OCI-LY7 (cell line): ENCODE results near the gene NPLOC4. TPM values are rescaled to one million over a fixed set of nuclear protein-coding genes. Genes with fewer than 3 reads are reported as not detected.

Experiments
- BruUV-seq: library from RNA; stranded (reverse); fragments of 400-500 nt; replicated peaks from 2 replicates; lab custom pipeline; 2021; lab: Mats Ljungman, UMichigan
- CTCF ChIA-PET: fragments of 300-600 bp; sonication (Branson Sonifier 250); formaldehyde crosslinking; loops from one replicate; lab custom pipeline; 2022; ENCODE audit warnings: antibody characterized with exemption; ENCODE audit not compliant: unreplicated experiment; lab: Charles Lee
- POLR2A ChIA-PET: fragments of 300-600 bp; sonication (Branson Sonifier 250); formaldehyde crosslinking; loops from one replicate; lab custom pipeline; 2022; ENCODE audit warnings: antibody characterized with exemption; lab: Charles Lee
- DNase-seq: peaks from one replicate; pipeline ENCODE4 v3.0.0-alpha.2; 2015; ENCODE audit warnings: low spot score
- H2AFZ ChIP-seq: fragments of 200-600 bp; sonication (generic), shearing (Covaris generic); 2 replicates; pipeline ENCODE4 v1.6.1; 2014; ENCODE audit warnings: mild to moderate bottlenecking, antibody characterized with exemption, low read length, moderate library complexity
- H3K27ac ChIP-seq: fragments of 200-600 bp; sonication (generic); 2 replicates; pipeline ENCODE4 v1.5.1; 2014; ENCODE audit warnings: mixed run types, low read depth, mild to moderate bottlenecking, moderate library complexity, low read length, inconsistent platforms; ENCODE audit not compliant: poor library complexity, severe bottlenecking
- H3K36me3 ChIP-seq: fragments of 200-600 bp; sonication (generic); 2 replicates; pipeline ENCODE4 v1.6.1; 2014; ENCODE audit warnings: mild to moderate bottlenecking, antibody characterized with exemption, low read length, moderate library complexity, mixed read lengths; ENCODE audit not compliant: insufficient read depth
- H3K4me1 ChIP-seq: fragments of 200-600 bp; sonication (generic); 2 replicates; pipeline ENCODE4 v1.5.1; 2014; ENCODE audit warnings: mild to moderate bottlenecking, low read length; ENCODE audit not compliant: insufficient read depth, poor library complexity, severe bottlenecking
- H3K4me2 ChIP-seq: fragments of 200-600 bp; sonication (generic); 2 replicates; pipeline ENCODE4 v1.6.1; 2014; ENCODE audit warnings: mild to moderate bottlenecking, low read length
- H3K4me3 ChIP-seq: fragments of 200-600 bp; sonication (generic); 2 replicates; pipeline ENCODE4 v1.5.1; 2014; ENCODE audit warnings: mild to moderate bottlenecking, low read depth, low read length; ENCODE audit not compliant: poor library complexity, severe bottlenecking
- H3K79me2 ChIP-seq: fragments of 200-600 bp; sonication (generic); 2 replicates; pipeline ENCODE4 v1.6.1; 2016; ENCODE audit warnings: low read depth, mild to moderate bottlenecking, low read length, moderate library complexity, mixed read lengths; ENCODE audit not compliant: insufficient read depth
- H3K9me2 ChIP-seq: fragments of 200-600 bp; sonication (generic); 2 replicates; pipeline ENCODE4 v1.6.1; 2016; ENCODE audit warnings: mild to moderate bottlenecking, low read length, mixed read lengths; ENCODE audit not compliant: insufficient read depth
- H3K9me3 ChIP-seq: fragments of 200-600 bp; sonication (generic); 2 replicates; pipeline ENCODE4 v1.6.1; 2014; ENCODE audit warnings: mild to moderate bottlenecking, mixed run types, low read length, mixed read lengths
- H4K20me1 ChIP-seq: fragments of 200-600 bp; sonication (generic); 2 replicates; pipeline ENCODE4 v1.6.1; 2014; ENCODE audit warnings: mild to moderate bottlenecking, antibody characterized with exemption, low read length, moderate library complexity, mixed read lengths; ENCODE audit not compliant: insufficient read depth
- CTCF ChIP-seq: fragments of 200-600 bp; sonication (generic); conservative IDR thresholded peaks from 2 replicates; pipeline ENCODE4 v1.5.1; 2014; ENCODE audit warnings: mild to moderate bottlenecking, antibody characterized with exemption, low read length, moderate library complexity, mixed read lengths
- EZH2phosphoT487 ChIP-seq: fragments of 200-600 bp; sonication (generic); IDR thresholded peaks from 2 replicates; pipeline ENCODE4 v1.6.1; 2018; ENCODE audit warnings: low read depth, borderline replicate concordance, mild to moderate bottlenecking, mixed run types, antibody characterized with exemption, low read length, moderate library complexity, mixed read lengths
- intact Hi-C: fragments of 100-400 bp; cut with micrococcal nuclease; formaldehyde crosslinking; loops from one replicate; pipeline ENCODE4 v1.10.0; 2022; ENCODE audit not compliant: unreplicated experiment
- total RNA-seq, 2 experiments: library from RNA; depleted of rRNA in 1 of 2; stranded (reverse); fragments of >200 nt in 1 of 2; shearing (Covaris generic) in 1 of 2; gene quantifications; 2 replicates each; pipeline ENCODE4 v1.2.3, GENCODE V29; 2014 to 2022

NPLOC4 gene
- total RNA-seq, 2 experiments from 2014 or later = 69.6 to 118 TPM

GRCh38 chr17:81549031-81549557, 87.8 kb downstream of the NPLOC4 start:
- no peak overlapping the region for H2AFZ ChIP-seq
- DNase-seq = no peak
- no peak for TF ChIP-seq EZH2phosphoT487
- TF ChIP-seq CTCF = no peak
- no peak overlapping the region for H3K27ac ChIP-seq
- H3K36me3 ChIP-seq = peaks cover 61% of the 10 kb centered on the region
- H3K9me2 ChIP-seq = no peaks in the 10 kb centered on the region
- H3K4me3 ChIP-seq = no peak overlapping the region
- intact Hi-C loops = no loop called here
- peaks cover 9% of the 10 kb centered on the region; the same call in 1 of the 2 replicates for H3K79me2 ChIP-seq
- POLR2A ChIA-PET = interaction anchor here (0.5 to 0.6 kb wide), 2 partner anchors 76 to 313 kb away, joined by 3 to 6 read pairs; no protein-coding TSS in a partner anchor
- no TSS peak for BruUV-seq
- peaks cover 17% of the 10 kb centered on the region for H3K4me1 ChIP-seq
- CTCF ChIA-PET = no interaction called here
- H3K9me3 ChIP-seq = no peaks in the 10 kb centered on the region
- H3K4me2 ChIP-seq = no peak overlapping the region
- H4K20me1 ChIP-seq = no peaks in the 10 kb centered on the region

GRCh38 chr17:81547614-81547982, 89.3 kb downstream of the NPLOC4 start:
- H3K27ac ChIP-seq = no peak overlapping the region
- POLR2A ChIA-PET = no interaction called here
- TF ChIP-seq CTCF = no peak
- TF ChIP-seq EZH2phosphoT487 = no peak
- no peaks in the 10 kb centered on the region for H3K9me2 ChIP-seq
- peaks cover 7% of the 10 kb centered on the region for H3K4me1 ChIP-seq
- CTCF ChIA-PET = no interaction called here
- peaks cover 9% of the 10 kb centered on the region; the same call in 1 of the 2 replicates for H3K79me2 ChIP-seq
- H3K4me2 ChIP-seq = no peak overlapping the region
- no peaks in the 10 kb centered on the region for H3K9me3 ChIP-seq
- no peaks in the 10 kb centered on the region for H4K20me1 ChIP-seq
- no peak overlapping the region for H3K4me3 ChIP-seq
- no peak for DNase-seq
- peaks cover 75% of the 10 kb centered on the region for H3K36me3 ChIP-seq
- no TSS peak for BruUV-seq
- no peak overlapping the region for H2AFZ ChIP-seq
- intact Hi-C loops = no loop called here

GRCh38 chr17:81546906-81547613, 89.9 kb downstream of the NPLOC4 start:
- H3K4me3 ChIP-seq = no peak overlapping the region
- POLR2A ChIA-PET = no interaction called here
- intact Hi-C loops = no loop called here
- no peaks in the 10 kb centered on the region for H3K9me2 ChIP-seq
- CTCF ChIA-PET = no interaction called here
- no peak overlapping the region for H2AFZ ChIP-seq
- peaks cover 75% of the 10 kb centered on the region for H3K36me3 ChIP-seq
- peaks cover 7% of the 10 kb centered on the region for H3K4me1 ChIP-seq
- no peak for TF ChIP-seq CTCF
- TF ChIP-seq EZH2phosphoT487 = no peak
- H3K4me2 ChIP-seq = no peak overlapping the region
- H4K20me1 ChIP-seq = no peaks in the 10 kb centered on the region
- BruUV-seq = no TSS peak
- DNase-seq = no peak
- no peak overlapping the region for H3K27ac ChIP-seq
- peaks cover 9% of the 10 kb centered on the region; the same call in 1 of the 2 replicates for H3K79me2 ChIP-seq
- H3K9me3 ChIP-seq = no peaks in the 10 kb centered on the region
